ENCODE results near the gene EID3. TPM values are rescaled to one million over a fixed set of nuclear protein-coding genes. Genes with fewer than 3 reads are reported as not detected.

Gene EID3
- total and polyA plus RNA-seq, 10 of the 15 experiments (the other 5 are each of a cell fraction or from before 2014, with no cell fraction given): 0.92 to 7.0 (median 4.3) TPM

- TF ChIP-seq ZNF592 (IDR thresholded peaks at IDR 0.05) (no peak), CBFB (IDR thresholded peaks at IDR 0.05; ENCODE audit: low read depth) (no peak), BACH1 (IDR thresholded peaks at IDR 0.05; ENCODE audit: borderline replicate concordance) (no peak), YY1 (IDR thresholded peaks at IDR 0.05; ENCODE audit: low read depth, low read length) (no peak), MYC (IDR thresholded peaks at IDR 0.05; ENCODE audit: insufficient read depth, insufficient read length, insufficient replicate concordance, low read length, severe bottlenecking) (no peak), BHLHE40 (IDR thresholded peaks at IDR 0.05; ENCODE audit: borderline replicate concordance in 1 of 2, low read depth in 2 of 2, low read length in 1 of 2) (no peak)
These were observed 21.9 kb upstream of the EID3 start (continued) for GRCh38 chr12:104281636-104282035.

GRCh38 chr12:104282109-104282508, 21.4 kb upstream of the EID3 start:
- Histone ChIP-seq H3K4me1 (ENCODE audit: control insufficient read depth, insufficient read depth, low read length) (peaks cover 8% of the 10 kb centered on the region), H3K9ac (ENCODE audit: control insufficient read depth, insufficient read depth, low read length) (no peak overlapping the region), H3K4me3 (no peak overlapping the region), H3K27ac (ENCODE audit: control insufficient read depth, insufficient read depth) (no peak overlapping the region), H3K27me3 (replicated peaks in 1 of 2; ENCODE audit: control insufficient read depth in 2 of 2, insufficient read depth in 2 of 2, low read length in 1 of 2) (no peaks in the 10 kb centered on the region), H3K79me2 (ENCODE audit: control insufficient read depth, insufficient read depth, low read length) (peaks cover under 1% of the 10 kb centered on the region), H3K9me3 (replicated peaks; ENCODE audit: control insufficient read depth, insufficient read depth, low read length) (no peaks in the 10 kb centered on the region), H4K20me1 (ENCODE audit: control insufficient read depth, insufficient read depth) (no peaks in the 10 kb centered on the region), H3K36me3 (ENCODE audit: control insufficient read depth in 2 of 2, insufficient read depth in 2 of 2, low read length in 1 of 2) (no peaks in the 10 kb centered on the region), H3K4me2 (ENCODE audit: control insufficient read depth, insufficient read depth) (no peak overlapping the region), H2AFZ (ENCODE audit: control insufficient read depth, low read depth, low read length) (no peak overlapping the region)
- no TSS peak for BruUV-seq (replicated peaks)
- ChIA-PET CTCF (interaction anchor here (0.6 kb wide), 1 partner anchor 344 kb away, joined by 3 read pairs; no protein-coding TSS in a partner anchor), POLR2A (no interaction called here), RAD21 (ENCODE audit: unreplicated experiment) (no interaction called here), SMC1A (ENCODE audit: uncharacterized antibody, unreplicated experiment) (no interaction called here)
- TF ChIP-seq PBX3 (IDR thresholded peaks at IDR 0.05; ENCODE audit: insufficient replicate concordance, low read depth, low read length) (no peak), CHD1 (IDR thresholded peaks at IDR 0.05; ENCODE audit: low read depth, low read length) (no peak), NR2C1 (IDR thresholded peaks at IDR 0.05) (no peak), MEF2A (IDR thresholded peaks at IDR 0.05; ENCODE audit: insufficient read depth, low read depth, low read length) (no peak), ZNF207 (IDR thresholded peaks at IDR 0.05; ENCODE audit: borderline replicate concordance) (no peak), SMARCA5 (IDR thresholded peaks at IDR 0.05) (no peak), SPI1 (IDR thresholded peaks at IDR 0.05; ENCODE audit: borderline replicate concordance, insufficient read depth, low read depth, low read length) (no peak), PKNOX1 (IDR thresholded peaks at IDR 0.05) (no peak), RAD51 (IDR thresholded peaks at IDR 0.05) (no peak)
- in situ Hi-C loops (cut with MboI): no loop called here
- ATAC-seq (no peak), DNase-seq (ENCODE audit: low read depth, low spot score) (no peak), FAIRE-seq (no peak)
- intact Hi-C loops (cut with micrococcal nuclease; ENCODE audit: unreplicated experiment): loop anchor here (10.0 kb wide), 2 partner anchors 217 to 317 kb away; partner anchors contain the start of genes HCFC2 and TDG

All from GM12878 (cell line).